ENCODE data around the gene POSTN.

The POSTN gene

GRCh38 chr13:37598597-37598996 is at the start of gene POSTN:
Gene POSTN, minus strand, starts transcription at chr13:37598768. Its CDS starts 42 bp downstream, at chr13:37598726.
- H3K4me3 ChIP-seq (ENCODE audit: low read length): no peak within 1 kb of the TSS
- TF ChIP-seq ZNF274 (IDR thresholded peaks at IDR 0.05; ENCODE audit: low read depth, low read length): no peak

GRCh38 chr13:37647031-37647650 is 48.6 kb upstream of the POSTN start:
- TF ChIP-seq ZNF274 (IDR thresholded peaks at IDR 0.05; ENCODE audit: low read depth, low read length): no peak
- no peak overlapping the region for H3K4me3 ChIP-seq (ENCODE audit: low read length)

GRCh38 chr13:37646531-37646930 is 48.0 kb upstream of the POSTN start:
- TF ChIP-seq ZNF274 (IDR thresholded peaks at IDR 0.05; ENCODE audit: low read depth, low read length): no peak
- no peak overlapping the region for H3K4me3 ChIP-seq (ENCODE audit: low read length)

DNA sequence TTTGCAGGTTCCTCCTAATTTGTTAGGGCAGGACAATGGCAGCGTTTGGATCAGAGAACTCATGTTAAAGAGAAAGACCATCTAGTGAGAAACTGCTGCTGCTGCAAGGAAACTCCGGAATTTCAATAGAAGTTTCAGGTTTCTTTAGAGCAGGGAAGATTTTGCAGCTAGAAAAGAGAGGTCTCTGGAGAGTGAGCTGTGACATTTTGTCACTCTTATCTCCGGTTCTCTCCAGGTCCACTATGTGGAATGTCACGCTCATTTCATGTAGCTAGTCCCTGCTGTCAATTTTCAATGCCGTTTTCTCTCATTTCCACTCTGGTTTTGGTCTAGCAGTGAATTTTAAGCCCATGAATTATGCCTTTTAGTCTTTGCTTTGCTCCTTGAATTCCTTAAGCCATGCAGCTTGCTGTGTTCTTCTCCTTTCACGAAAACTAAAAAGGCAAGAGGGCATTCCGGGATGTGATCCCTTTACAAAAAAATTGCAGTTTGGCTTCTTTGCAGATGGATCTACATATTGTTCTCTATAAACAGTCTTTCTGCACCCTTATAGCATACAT is 46.7 kb upstream of the POSTN start:
- no peak for TF ChIP-seq ZNF274 (IDR thresholded peaks at IDR 0.05; ENCODE audit: low read depth, low read length)
- no peak overlapping the region for H3K4me3 ChIP-seq (ENCODE audit: low read length)

GRCh38 chr13:37641391-37641790 is 42.8 kb upstream of the POSTN start:
- no peak for TF ChIP-seq ZNF274 (IDR thresholded peaks at IDR 0.05; ENCODE audit: low read depth, low read length)
- no peak overlapping the region for H3K4me3 ChIP-seq (ENCODE audit: low read length)

- TF ChIP-seq ZNF274 (IDR thresholded peaks at IDR 0.05; ENCODE audit: low read depth, low read length): no peak
- H3K4me3 ChIP-seq (ENCODE audit: low read length): no peak overlapping the region
These were observed 41.9 kb upstream of the POSTN start for GRCh38 chr13:37640499-37640898.

DNA sequence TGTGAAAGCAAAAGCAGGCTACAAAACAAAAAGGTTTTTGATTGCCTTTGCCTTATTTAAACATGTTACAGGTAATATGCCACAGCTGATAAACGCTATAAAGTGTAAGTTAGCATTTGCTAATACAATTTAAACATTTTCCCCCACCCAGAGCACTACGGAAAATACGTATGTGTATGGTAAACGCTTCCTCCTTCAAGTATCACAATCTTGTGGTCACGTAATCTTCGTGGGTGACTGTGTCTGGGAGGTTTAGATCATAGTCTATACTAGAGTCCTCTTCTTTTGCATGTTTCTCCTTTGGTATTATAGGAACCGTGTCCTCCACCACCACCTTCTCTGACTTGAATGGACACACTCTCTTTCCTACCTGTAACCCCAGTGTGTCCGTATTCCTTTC is 38.1 kb upstream of the POSTN start:
- no peak overlapping the region for H3K4me3 ChIP-seq (ENCODE audit: low read length)
- no peak for TF ChIP-seq ZNF274 (IDR thresholded peaks at IDR 0.05; ENCODE audit: low read depth, low read length)

DNA sequence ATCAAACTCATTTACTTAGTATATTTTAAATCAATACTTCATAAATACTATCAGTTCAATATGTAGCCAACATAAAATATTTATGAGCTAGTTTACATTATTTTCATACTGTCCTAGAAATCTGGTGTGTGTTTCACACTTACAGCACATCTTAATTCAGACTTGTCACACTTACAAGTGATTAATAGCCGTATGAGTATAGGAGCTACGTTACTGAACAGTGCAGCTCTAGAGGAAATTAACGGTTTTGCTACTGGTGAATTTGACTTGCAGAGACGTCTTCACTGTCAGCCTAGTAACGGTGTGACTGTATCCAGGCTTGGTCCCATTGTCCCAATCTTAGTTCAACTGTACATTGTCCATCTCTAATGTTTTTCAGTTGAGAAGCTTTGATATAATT is 33.7 kb upstream of the POSTN start:
- TF ChIP-seq ZNF274 (IDR thresholded peaks at IDR 0.05; ENCODE audit: low read depth, low read length): no peak
- H3K4me3 ChIP-seq (ENCODE audit: low read length): no peak overlapping the region

DNA sequence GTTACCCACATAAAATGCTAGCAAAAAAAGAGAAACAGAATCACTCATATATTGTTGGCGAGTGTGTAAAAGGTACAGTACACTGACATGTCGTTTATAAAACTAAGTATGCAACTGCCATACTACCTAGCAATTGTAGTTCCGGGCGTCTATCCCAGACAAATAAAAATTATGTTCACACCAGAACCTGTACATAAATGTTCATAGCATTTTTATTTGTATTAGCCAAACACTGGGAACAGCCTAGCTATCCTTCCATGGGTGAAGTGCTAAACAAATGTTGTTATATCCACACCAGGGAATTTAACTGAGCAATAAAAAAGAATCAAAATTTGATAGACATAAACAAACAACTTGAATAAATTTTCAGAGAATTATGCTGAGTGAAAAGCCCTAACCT is 28.9 kb upstream of the POSTN start:
- H3K4me3 ChIP-seq (ENCODE audit: low read length): no peak overlapping the region
- TF ChIP-seq ZNF274 (IDR thresholded peaks at IDR 0.05; ENCODE audit: low read depth, low read length): no peak

- no peak for TF ChIP-seq ZNF274 (IDR thresholded peaks at IDR 0.05; ENCODE audit: low read depth, low read length)
- H3K4me3 ChIP-seq (ENCODE audit: low read length): no peak overlapping the region
These were observed 23.3 kb upstream of the POSTN start for GRCh38 chr13:37621811-37622361.

- no peak for TF ChIP-seq ZNF274 (IDR thresholded peaks at IDR 0.05; ENCODE audit: low read depth, low read length)
- no peak overlapping the region for H3K4me3 ChIP-seq (ENCODE audit: low read length)
These were observed 20.0 kb upstream of the POSTN start for GRCh38 chr13:37618554-37618953.

DNA sequence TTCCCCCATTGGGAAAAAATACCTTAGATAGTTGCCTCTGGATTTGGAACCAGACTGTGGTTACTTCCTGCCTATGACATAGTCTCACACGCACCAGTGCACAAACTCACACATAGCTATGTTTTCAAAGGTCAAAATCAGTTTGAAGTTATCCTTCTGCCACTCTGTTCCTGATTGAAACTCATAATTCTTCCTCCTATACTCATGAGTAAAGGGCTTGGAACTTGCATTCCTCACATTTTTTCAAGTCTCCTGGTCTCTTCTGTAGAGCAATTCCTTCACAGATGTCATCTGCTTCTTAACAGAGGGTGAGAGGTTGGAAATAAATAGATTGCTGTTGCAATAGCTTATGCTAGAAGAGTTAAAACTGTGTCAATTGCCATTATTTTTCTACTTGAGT is 18.6 kb upstream of the POSTN start:
- H3K4me3 ChIP-seq (ENCODE audit: low read length): no peak overlapping the region
- no peak for TF ChIP-seq ZNF274 (IDR thresholded peaks at IDR 0.05; ENCODE audit: low read depth, low read length)

GRCh38 chr13:37616131-37616530 is 17.6 kb upstream of the POSTN start:
- no peak for TF ChIP-seq ZNF274 (IDR thresholded peaks at IDR 0.05; ENCODE audit: low read depth, low read length)
- H3K4me3 ChIP-seq (ENCODE audit: low read length): no peak overlapping the region

GRCh38 chr13:37615276-37615675 is 16.7 kb upstream of the POSTN start:
- no peak overlapping the region for H3K4me3 ChIP-seq (ENCODE audit: low read length)
- no peak for TF ChIP-seq ZNF274 (IDR thresholded peaks at IDR 0.05; ENCODE audit: low read depth, low read length)

GRCh38 chr13:37613638-37614037 is 15.1 kb upstream of the POSTN start:
- H3K4me3 ChIP-seq (ENCODE audit: low read length): no peak overlapping the region
- TF ChIP-seq ZNF274 (IDR thresholded peaks at IDR 0.05; ENCODE audit: low read depth, low read length): no peak

GRCh38 chr13:37613236-37613635 is 14.7 kb upstream of the POSTN start:
- no peak overlapping the region for H3K4me3 ChIP-seq (ENCODE audit: low read length)
- no peak for TF ChIP-seq ZNF274 (IDR thresholded peaks at IDR 0.05; ENCODE audit: low read depth, low read length)

All from GM08714 (cell line).